IPS-18a (cell line): ENCODE data around the gene AHSG.

Source experiments
- H3K27ac ChIP-seq: one replicate; pipeline ENCODE4 v1.5.1; 2013; ENCODE audit warnings: low read length
- H3K27me3 ChIP-seq: one replicate; pipeline ENCODE4 v1.6.1; 2013; ENCODE audit warnings: mild to moderate bottlenecking, low read length; ENCODE audit not compliant: control insufficient read depth, insufficient read depth
- H3K36me3 ChIP-seq: one replicate; pipeline ENCODE4 v1.6.1; 2013; ENCODE audit warnings: low read depth, low read length; ENCODE audit not compliant: control insufficient read depth
- H3K4me1 ChIP-seq: one replicate; pipeline ENCODE4 v1.6.1; 2013; ENCODE audit warnings: low read depth, low read length; ENCODE audit not compliant: control insufficient read depth
- H3K4me3 ChIP-seq: one replicate; pipeline ENCODE4 v1.5.1; 2013; ENCODE audit warnings: low read length
- H3K9ac ChIP-seq: one replicate; pipeline ENCODE4 v1.6.1; 2013; ENCODE audit warnings: mild to moderate bottlenecking, low read length, moderate library complexity
- H3K9me3 ChIP-seq: one replicate; pipeline ENCODE4 v1.6.1; 2013; ENCODE audit warnings: low read depth, low read length; ENCODE audit not compliant: control insufficient read depth

The AHSG gene

GRCh38 chr3:186609247-186609868 is 3.5 kb upstream of the AHSG start:
- Histone ChIP-seq H3K36me3 (no peaks in the 10 kb centered on the region), H3K9ac (no peak overlapping the region), H3K4me3 (no peak overlapping the region), H3K27ac (no peak overlapping the region), H3K4me1 (no peaks in the 10 kb centered on the region), H3K27me3 (no peaks in the 10 kb centered on the region), H3K9me3 (no peaks in the 10 kb centered on the region)

- Histone ChIP-seq H3K9me3 (no peaks in the 10 kb centered on the region), H3K4me3 (no peak overlapping the region), H3K27ac (no peak overlapping the region), H3K9ac (no peak overlapping the region), H3K27me3 (peaks cover under 1% of the 10 kb centered on the region), H3K4me1 (no peaks in the 10 kb centered on the region), H3K36me3 (no peaks in the 10 kb centered on the region)
Measured at GRCh38 chr3:186612065-186612464, 795 bp upstream of the AHSG start.

- Histone ChIP-seq H3K9ac (no peak overlapping the region), H3K9me3 (no peaks in the 10 kb centered on the region), H3K4me3 (no peak overlapping the region), H3K27me3 (peaks cover 13% of the 10 kb centered on the region), H3K27ac (no peak overlapping the region), H3K4me1 (no peaks in the 10 kb centered on the region), H3K36me3 (no peaks in the 10 kb centered on the region)
Measured at GRCh38 chr3:186613637-186614265, 891 bp downstream of the AHSG start.

GRCh38 chr3:186614266-186614596 is 1.4 kb downstream of the AHSG start:
- Histone ChIP-seq H3K27ac (no peak overlapping the region), H3K27me3 (peaks cover 13% of the 10 kb centered on the region), H3K4me3 (no peak overlapping the region), H3K36me3 (no peaks in the 10 kb centered on the region), H3K9me3 (no peaks in the 10 kb centered on the region), H3K4me1 (no peaks in the 10 kb centered on the region), H3K9ac (no peak overlapping the region)

GRCh38 chr3:186614597-186615483 is 2.0 kb downstream of the AHSG start:
- Histone ChIP-seq H3K36me3 (no peaks in the 10 kb centered on the region), H3K27me3 (peaks cover 13% of the 10 kb centered on the region), H3K27ac (no peak overlapping the region), H3K9me3 (no peaks in the 10 kb centered on the region), H3K4me3 (no peak overlapping the region), H3K9ac (no peak overlapping the region), H3K4me1 (no peaks in the 10 kb centered on the region)

- peaks cover 13% of the 10 kb centered on the region for H3K27me3 ChIP-seq
- H3K4me1 ChIP-seq = no peaks in the 10 kb centered on the region
- no peak overlapping the region for H3K27ac ChIP-seq
- no peaks in the 10 kb centered on the region for H3K9me3 ChIP-seq
- H3K9ac ChIP-seq = no peak overlapping the region
- no peak overlapping the region for H3K4me3 ChIP-seq
- H3K36me3 ChIP-seq = no peaks in the 10 kb centered on the region
Measured at GRCh38 chr3:186616299-186616617, 3.4 kb downstream of the AHSG start.

- Histone ChIP-seq H3K9ac (no peak overlapping the region), H3K4me3 (no peak overlapping the region), H3K27ac (no peak overlapping the region), H3K4me1 (no peaks in the 10 kb centered on the region), H3K9me3 (no peaks in the 10 kb centered on the region), H3K27me3 (peaks cover 13% of the 10 kb centered on the region), H3K36me3 (no peaks in the 10 kb centered on the region)
Measured at GRCh38 chr3:186617036-186617946, 4.4 kb downstream of the AHSG start.

GRCh38 chr3:186618318-186618938 is 5.6 kb downstream of the AHSG start:
- Histone ChIP-seq H3K27ac (no peak overlapping the region), H3K4me3 (no peak overlapping the region), H3K9ac (no peak overlapping the region), H3K36me3 (no peaks in the 10 kb centered on the region), H3K9me3 (no peaks in the 10 kb centered on the region), H3K27me3 (peaks cover 13% of the 10 kb centered on the region), H3K4me1 (no peaks in the 10 kb centered on the region)

GRCh38 chr3:186619787-186620212 is 6.9 kb downstream of the AHSG start:
- no peaks in the 10 kb centered on the region for H3K4me1 ChIP-seq
- no peaks in the 10 kb centered on the region for H3K36me3 ChIP-seq
- no peak overlapping the region for H3K4me3 ChIP-seq
- H3K9me3 ChIP-seq = no peaks in the 10 kb centered on the region
- H3K27me3 ChIP-seq = peaks cover 13% of the 10 kb centered on the region
- H3K9ac ChIP-seq = no peak overlapping the region
- H3K27ac ChIP-seq = no peak overlapping the region

GRCh38 chr3:186620213-186621092 is 7.6 kb downstream of the AHSG start:
- Histone ChIP-seq H3K27me3 (peaks cover 13% of the 10 kb centered on the region), H3K9me3 (no peaks in the 10 kb centered on the region), H3K4me3 (no peak overlapping the region), H3K9ac (no peak overlapping the region), H3K27ac (no peak overlapping the region), H3K4me1 (no peaks in the 10 kb centered on the region), H3K36me3 (no peaks in the 10 kb centered on the region)
